Limb (tissue), 2 donors: ENCODE results near the gene SYT7.

ENCODE experiments used
- DNase-seq, 2 donors: peaks; one replicate each; pipeline ENCODE4 v3.0.0-alpha.2; 2016; ENCODE audit errors: extremely low spot score in 2 of 2

SYT7 gene

GRCh38 chr11:61502522-61502921, 78.4 kb downstream of the SYT7 start:
- no peak for DNase-seq

DNA sequence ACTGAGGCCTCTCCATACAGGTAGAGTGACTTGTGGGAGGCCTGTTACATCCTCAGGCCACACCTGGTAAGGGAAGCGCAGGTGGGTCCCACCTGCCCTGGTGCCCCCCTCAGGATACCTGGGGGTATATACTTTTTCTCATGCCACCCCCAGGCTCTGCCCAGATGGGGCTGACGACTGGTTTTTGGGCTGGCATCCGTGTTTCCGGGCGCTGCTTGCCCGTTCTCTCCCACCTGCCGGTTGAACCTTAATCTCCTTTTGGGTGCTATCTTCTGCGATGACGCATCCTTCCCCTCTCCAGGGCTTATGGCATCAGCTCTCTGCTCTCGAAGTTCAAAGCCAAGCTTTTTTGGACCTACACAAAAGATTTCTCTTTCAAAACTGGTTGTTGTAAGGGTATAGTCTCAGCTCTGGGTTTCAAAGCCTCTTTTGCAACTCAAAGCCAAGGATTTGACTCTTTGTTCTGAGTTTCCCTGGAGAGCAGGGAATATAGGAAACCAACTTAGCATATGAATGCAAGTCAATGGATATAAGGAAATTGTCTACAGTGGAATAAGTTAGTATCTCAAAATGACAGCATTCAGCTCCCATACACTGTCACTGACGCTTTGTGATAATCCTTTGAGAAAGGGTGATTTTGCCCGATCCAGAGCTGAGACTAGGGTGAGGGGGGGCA, 80.9 kb downstream of the SYT7 start:
- no peak for DNase-seq

GRCh38 chr11:61498767-61499341, 82.0 kb downstream of the SYT7 start:
- no peak for DNase-seq

DNA sequence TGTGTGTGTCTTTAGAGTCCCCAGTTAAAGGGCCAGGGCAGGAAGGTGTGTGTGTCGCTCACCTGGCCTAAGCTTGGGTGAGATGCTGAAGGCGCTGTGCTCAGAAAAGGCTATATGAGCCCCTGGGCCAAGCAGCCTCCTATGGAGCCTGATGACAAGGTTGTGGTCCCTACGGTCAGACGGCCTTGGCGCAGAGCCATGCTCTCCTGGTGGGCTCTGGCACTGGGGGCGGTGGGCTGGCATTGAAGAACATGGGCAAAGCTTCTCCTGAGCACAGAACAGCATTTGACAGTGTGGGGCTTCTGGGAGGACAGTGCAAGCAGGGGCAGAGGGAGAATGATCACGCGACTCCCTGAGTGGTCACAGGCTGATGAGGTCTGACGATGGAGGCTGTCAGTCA, 83.0 kb downstream of the SYT7 start:
- DNase-seq = no peak

- no peak for DNase-seq
Observed at GRCh38 chr11:61497473-61497872, 83.4 kb downstream of the SYT7 start.

GRCh38 chr11:61496602-61497400, 84.1 kb downstream of the SYT7 start:
- no peak for DNase-seq

- peak; percentile 33 to 70 for DNase-seq
Observed at GRCh38 chr11:61495801-61496601, 84.9 kb downstream of the SYT7 start.

GRCh38 chr11:61494381-61494961, 86.4 kb downstream of the SYT7 start:
- no peak for DNase-seq

- DNase-seq = no peak
Observed at GRCh38 chr11:61491736-61492395, 89.0 kb downstream of the SYT7 start.

DNA sequence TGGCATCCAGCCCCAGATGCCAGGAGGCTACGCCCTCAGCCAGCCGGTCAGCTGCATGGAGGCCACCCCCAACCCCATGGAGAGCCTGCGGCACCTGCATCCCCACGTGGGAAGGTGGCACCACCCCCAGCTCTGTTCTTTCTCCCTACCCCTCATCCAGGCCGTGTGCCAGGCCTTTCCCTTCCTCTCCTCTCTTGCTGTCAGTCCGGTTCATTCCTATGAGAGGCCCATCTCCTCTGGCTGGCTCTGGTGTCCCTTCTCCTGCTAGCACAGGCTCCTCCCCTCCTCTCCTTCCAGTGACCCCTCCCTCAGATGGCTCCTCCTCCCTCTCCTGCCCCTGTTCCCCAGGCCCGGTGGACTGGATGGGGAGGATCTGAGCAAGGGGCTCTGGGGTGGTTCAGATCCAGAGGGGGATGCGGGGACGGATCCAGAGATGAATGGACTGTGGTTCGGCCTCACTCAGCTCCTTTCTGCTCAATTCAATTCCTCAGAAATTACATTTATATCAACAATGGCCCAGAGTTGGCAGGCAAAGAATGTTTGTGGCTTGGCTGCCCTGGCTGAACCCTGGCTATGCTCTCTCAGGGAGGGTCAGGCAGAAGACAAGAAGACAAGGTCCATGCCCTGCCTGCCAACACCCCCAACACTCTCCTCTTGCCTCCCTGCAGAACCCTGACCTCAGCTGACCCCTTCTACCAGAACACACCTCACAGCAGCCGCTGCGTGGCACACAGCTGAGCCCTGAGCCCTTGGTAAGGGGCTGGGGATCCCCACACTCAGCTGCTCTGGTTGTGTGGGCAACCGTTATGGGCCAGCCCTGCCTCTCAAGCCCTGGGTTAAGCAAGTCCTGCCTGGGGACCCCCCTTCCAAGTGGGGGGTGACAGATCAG, 90.8 kb downstream of the SYT7 start:
- no peak for DNase-seq

- peak in 1 of 2 donors; percentile 61 for DNase-seq
Observed at GRCh38 chr11:61488651-61489291, 92.1 kb downstream of the SYT7 start.

DNA sequence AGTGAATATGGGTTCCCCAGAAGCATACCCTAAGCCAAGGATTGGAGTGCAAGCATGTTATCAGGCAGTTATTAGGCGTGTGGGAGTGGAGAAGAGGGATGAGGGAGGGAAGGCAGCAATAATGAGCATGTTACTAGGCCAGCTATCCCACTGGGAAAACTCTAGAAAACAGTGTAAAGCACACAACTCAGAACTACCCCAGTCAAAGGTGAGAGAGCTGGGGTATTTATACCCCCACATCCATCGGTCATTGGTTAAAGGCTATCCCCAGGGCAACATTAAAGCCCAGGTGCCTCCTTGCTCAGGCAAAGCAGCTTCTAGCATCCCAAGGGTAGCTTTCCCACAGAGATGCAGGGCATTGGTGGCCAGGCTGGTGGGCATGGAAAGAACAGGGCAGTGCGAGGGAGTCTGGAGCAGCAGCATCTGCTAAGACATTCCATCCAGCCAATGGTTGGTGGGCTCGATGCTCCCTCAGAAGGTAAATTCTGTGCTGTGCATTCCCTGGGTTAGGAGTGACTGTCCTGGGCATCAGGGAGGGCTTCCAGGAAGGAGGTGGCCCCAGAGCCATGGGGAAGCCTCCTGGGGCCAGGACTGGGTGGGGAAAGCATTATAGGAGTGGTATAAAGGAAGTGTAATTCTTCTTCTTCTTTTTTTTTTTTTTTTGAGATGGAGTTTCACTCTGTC, 93.4 kb downstream of the SYT7 start:
- no peak for DNase-seq

DNA sequence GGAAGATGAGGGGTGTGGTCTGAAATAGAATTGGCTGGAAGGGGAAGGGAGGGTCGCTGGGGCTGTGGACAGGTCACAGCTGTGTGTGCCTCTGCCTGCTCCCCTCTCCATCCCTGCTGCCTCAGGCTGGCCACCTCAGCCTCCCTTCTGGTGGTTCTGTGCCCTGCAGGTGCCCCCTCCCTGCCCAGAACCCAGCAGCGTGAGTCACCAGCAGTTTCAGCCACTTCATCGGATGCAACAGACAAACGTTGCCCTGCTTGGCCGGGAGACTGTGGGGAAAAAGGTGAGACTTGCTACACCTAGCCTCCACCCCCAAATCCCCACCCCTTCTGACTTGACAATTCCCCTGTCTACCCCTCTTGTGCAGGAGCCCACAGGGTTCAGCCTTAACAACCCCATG, 94.1 kb downstream of the SYT7 start:
- no peak for DNase-seq

- DNase-seq = no peak
Observed at GRCh38 chr11:61486011-61486620, 94.8 kb downstream of the SYT7 start.

DNA sequence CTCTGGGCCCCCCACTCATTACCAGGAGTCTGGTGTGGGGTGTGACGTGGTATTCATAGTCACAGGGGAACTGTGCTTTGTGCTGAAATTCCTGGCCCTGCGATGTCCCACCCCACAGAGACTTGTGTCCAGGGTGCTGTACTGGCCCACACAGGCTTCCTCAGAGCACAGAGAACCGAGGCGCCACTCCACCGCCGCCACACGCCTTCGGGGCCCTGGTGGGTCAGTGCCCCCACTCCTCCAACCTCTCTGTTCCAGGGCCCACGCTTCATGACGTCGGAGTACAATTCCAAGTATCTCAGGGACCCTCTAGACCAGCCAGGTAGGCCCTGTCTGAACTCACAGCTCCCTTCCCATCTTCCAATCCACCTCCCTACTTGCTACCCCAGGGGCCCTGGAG, 95.8 kb downstream of the SYT7 start:
- DNase-seq = no peak

- no peak for DNase-seq
Observed at GRCh38 chr11:61484541-61484940, 96.3 kb downstream of the SYT7 start.

- no peak for DNase-seq
Observed at GRCh38 chr11:61482513-61482912, 98.4 kb downstream of the SYT7 start.

GRCh38 chr11:61481806-61482205, 99.1 kb downstream of the SYT7 start:
- DNase-seq = no peak

- DNase-seq = peak; percentile 27 to 61
Observed at GRCh38 chr11:61480994-61481335, 99.9 kb downstream of the SYT7 start.
